SH-SY5Y (cell line): ENCODE data around the gene ADCY3.

Experiments used
- GATA2 ChIP-seq: IDR thresholded peaks from 2 replicates; pipeline ENCODE4 v1.6.1; 2011; ENCODE audit warnings: mild to moderate bottlenecking, low read depth, low read length
- GATA3 ChIP-seq: IDR thresholded peaks from 2 replicates; pipeline ENCODE4 v1.6.1; 2011; ENCODE audit warnings: low read depth, mild to moderate bottlenecking, low read length, moderate library complexity

DNA sequence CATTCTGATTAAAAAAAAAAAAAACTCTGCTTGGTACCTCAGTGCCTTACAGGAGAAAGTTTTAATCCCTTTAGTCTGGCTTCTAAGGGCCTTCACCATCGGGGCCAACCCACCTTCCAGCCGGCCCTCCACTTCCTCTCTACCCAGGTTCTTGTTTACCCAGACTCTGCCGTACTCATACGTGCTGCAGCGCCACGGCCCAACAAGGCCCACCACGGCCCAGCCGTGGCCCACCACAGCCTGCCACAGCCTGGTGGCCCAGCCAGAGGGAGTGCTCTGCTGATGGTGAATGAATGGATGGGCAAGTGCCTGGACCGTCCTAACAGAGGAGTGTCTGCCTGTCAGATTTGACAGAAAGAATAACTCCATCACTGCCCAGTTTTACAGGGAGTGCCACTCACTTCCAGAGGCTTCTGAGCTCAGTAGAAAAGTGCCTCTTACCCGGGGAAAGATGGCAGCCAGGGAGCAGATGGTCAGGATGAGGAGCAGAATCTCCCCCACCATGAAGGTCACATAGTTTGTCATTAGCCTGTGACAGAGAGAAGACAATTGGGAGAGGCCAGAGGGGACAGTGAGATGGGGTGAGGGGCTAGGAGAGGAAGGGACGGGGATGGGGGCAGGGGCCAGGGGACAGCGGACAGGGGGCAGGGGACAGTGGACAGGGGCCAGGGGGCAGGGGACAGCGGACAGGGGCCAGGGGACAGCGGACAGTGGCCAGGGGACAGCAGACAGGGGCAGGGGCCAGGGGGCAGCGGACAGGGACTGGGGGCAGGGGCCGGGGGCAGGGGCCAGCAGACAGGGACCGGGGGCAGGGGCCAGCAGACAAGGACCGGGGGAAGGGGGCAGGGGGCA lies 88.6 kb downstream of the ADCY3 start:
- TF ChIP-seq GATA3 (no peak), GATA2 (no peak)
